Mesenchymal stem cell (in vitro differentiated cells and primary cell): Measurements from ENCODE around the gene ADAMTS18.
A peak's percentile ranks its signal among the peaks of the same experiment; 100 is the strongest.

Experiments used
- DNase-seq: peaks from one replicate; pipeline ENCODE4 v3.0.0-alpha.2; 2013
- H2AFZ ChIP-seq: one replicate; pipeline ENCODE4 v1.6.1; 2013; ENCODE audit warnings: low read depth, mild to moderate bottlenecking, control low read depth, inconsistent platforms, low read length, moderate library complexity
- H2AK5ac ChIP-seq: 2 replicates; pipeline ENCODE4 v1.6.1; 2013; ENCODE audit warnings: low read length, moderate library complexity, mild to moderate bottlenecking, inconsistent platforms; ENCODE audit not compliant: severe bottlenecking
- H2BK120ac ChIP-seq: one replicate; pipeline ENCODE4 v1.6.1; 2013; ENCODE audit warnings: low read depth, mild to moderate bottlenecking, inconsistent platforms, low read length, moderate library complexity
- H2BK12ac ChIP-seq, 2 experiments: one replicate each; pipeline ENCODE4 v1.6.1; 2013; ENCODE audit warnings: inconsistent platforms in 2 of 2, low read length in 2 of 2, mild to moderate bottlenecking in 2 of 2, moderate library complexity in 2 of 2, control low read depth in 1 of 2
- H2BK15ac ChIP-seq: one replicate; pipeline ENCODE4 v1.6.1; 2013; ENCODE audit warnings: mild to moderate bottlenecking, low read depth, inconsistent platforms; ENCODE audit not compliant: poor library complexity, severe bottlenecking
- H2BK5ac ChIP-seq: 2 replicates; pipeline ENCODE4 v1.6.1; 2013; ENCODE audit warnings: low read depth, mild to moderate bottlenecking, low read length, control low read depth, inconsistent platforms; ENCODE audit not compliant: poor library complexity, severe bottlenecking
- H3K14ac ChIP-seq, 2 experiments: one replicate each; pipeline ENCODE4 v1.6.1; 2013; ENCODE audit warnings: inconsistent platforms in 2 of 2, low read length in 2 of 2, control low read depth in 1 of 2, mild to moderate bottlenecking in 1 of 2, moderate library complexity in 1 of 2
- H3K18ac ChIP-seq, 2 experiments: one replicate each; pipeline ENCODE4 v1.6.1; 2013; ENCODE audit warnings: inconsistent platforms in 2 of 2, low read length in 2 of 2, control low read depth in 1 of 2, low read depth in 1 of 2, mild to moderate bottlenecking in 1 of 2
- H3K23ac ChIP-seq, 2 experiments: one replicate each; pipeline ENCODE4 v1.6.1; 2013; ENCODE audit warnings: inconsistent platforms in 2 of 2, low read length in 2 of 2, mild to moderate bottlenecking in 2 of 2, moderate library complexity in 2 of 2, control low read depth in 1 of 2
- H3K27ac ChIP-seq: 2 replicates; pipeline ENCODE4 v1.5.1; 2013; ENCODE audit warnings: mild to moderate bottlenecking, moderate library complexity, low read length, control low read depth, inconsistent platforms; ENCODE audit not compliant: poor library complexity, severe bottlenecking
- H3K27me3 ChIP-seq, 2 experiments: 2 replicates each; pipeline versions ENCODE4 v1.6.1 to v1.7.0; 2013; ENCODE audit warnings: low read length in 2 of 2, mild to moderate bottlenecking in 2 of 2, moderate library complexity in 2 of 2, control low read depth in 1 of 2, inconsistent platforms in 1 of 2; ENCODE audit not compliant: control insufficient read depth in 1 of 2, insufficient read depth in 1 of 2
- H3K36me3 ChIP-seq, 2 experiments: 2 replicates each; pipeline versions ENCODE4 v1.6.1 to v1.7.0; 2013; ENCODE audit warnings: low read length in 2 of 2, control low read depth in 1 of 2, inconsistent platforms in 1 of 2, low read depth in 1 of 2, mild to moderate bottlenecking in 1 of 2; ENCODE audit not compliant: insufficient read depth in 2 of 2, control insufficient read depth in 1 of 2
- H3K4ac ChIP-seq, 2 experiments: one replicate each; pipeline ENCODE4 v1.6.1; 2013; ENCODE audit warnings: inconsistent platforms in 2 of 2, low read length in 2 of 2, mild to moderate bottlenecking in 2 of 2, moderate library complexity in 2 of 2, control low read depth in 1 of 2, low read depth in 1 of 2
- H3K4me1 ChIP-seq: 2 replicates; pipeline ENCODE4 v1.6.1; 2013; ENCODE audit warnings: low read depth, low read length, control low read depth; ENCODE audit not compliant: control insufficient read depth, insufficient read depth
- H3K4me2 ChIP-seq: 2 replicates; pipeline ENCODE4 v1.6.1; 2013; ENCODE audit warnings: low read length, mild to moderate bottlenecking, inconsistent platforms; ENCODE audit not compliant: poor library complexity, severe bottlenecking
- H3K4me3 ChIP-seq, 2 experiments: 2 replicates each; pipeline versions ENCODE4 v1.5.1 to v1.7.0; 2013; ENCODE audit warnings: low read length in 2 of 2, mild to moderate bottlenecking in 2 of 2, control low read depth in 1 of 2, low read depth in 1 of 2; ENCODE audit not compliant: insufficient read depth in 1 of 2
- H3K79me1 ChIP-seq: replicated peaks from 2 replicates; pipeline ENCODE4 v1.6.1; 2013; ENCODE audit warnings: mild to moderate bottlenecking, control low read depth, low read length, inconsistent platforms; ENCODE audit not compliant: poor library complexity, severe bottlenecking
- H3K9ac ChIP-seq: 2 replicates; pipeline ENCODE4 v1.7.0; 2013; ENCODE audit warnings: mild to moderate bottlenecking, low read length, moderate library complexity
- H3K9me3 ChIP-seq: 2 replicates; pipeline ENCODE4 v1.7.0; 2013; ENCODE audit warnings: mild to moderate bottlenecking, low read length; ENCODE audit not compliant: control insufficient read depth
- H4K8ac ChIP-seq: one replicate; pipeline ENCODE4 v1.6.1; 2013; ENCODE audit warnings: inconsistent platforms, mild to moderate bottlenecking, low read length, moderate library complexity
- H4K91ac ChIP-seq: one replicate; pipeline ENCODE4 v1.6.1; 2013; ENCODE audit warnings: mild to moderate bottlenecking, low read length, inconsistent platforms
- WGBS: methylation state at CpG from one replicate; pipeline ENCODE4 v1.1.7; 2013; ENCODE audit warnings: mixed read lengths; 5-methylcytosine and 5-hydroxymethylcytosine counted together

ADAMTS18 gene

GRCh38 chr16:77364770-77365169 is 70.1 kb downstream of the ADAMTS18 start:
- 74% methylated on average over 6 of the region's 6 CpGs for WGBS
- Histone ChIP-seq H3K4me3 (no peak overlapping the region), H4K91ac (no peak overlapping the region), H2BK120ac (no peak overlapping the region), H3K36me3 (no peaks in the 10 kb centered on the region), H3K4me1 (no peaks in the 10 kb centered on the region), H4K8ac (no peak overlapping the region), H3K23ac (no peak overlapping the region), H3K18ac (no peak overlapping the region), H3K27ac (no peak overlapping the region), H3K9ac (no peak overlapping the region), H3K9me3 (no peaks in the 10 kb centered on the region), H3K79me1 (no peaks in the 10 kb centered on the region), H2AFZ (no peak overlapping the region), H3K4me2 (no peak overlapping the region), H3K27me3 (no peaks in the 10 kb centered on the region), H3K4ac (no peak overlapping the region), H2BK15ac (no peak overlapping the region), H2AK5ac (no peak overlapping the region), H2BK5ac (no peak overlapping the region), H3K14ac (no peak overlapping the region), H2BK12ac (no peak overlapping the region)
- DNase-seq = no peak

GRCh38 chr16:77359065-77359502 is 75.8 kb downstream of the ADAMTS18 start:
- peak overlapping the region; percentile 33 for H3K27ac ChIP-seq
- no peak overlapping the region for H2BK120ac ChIP-seq
- H3K14ac ChIP-seq = no peak overlapping the region
- peak; percentile 57 for DNase-seq
- H3K23ac ChIP-seq = no peak overlapping the region
- no peak overlapping the region for H2BK15ac ChIP-seq
- peaks cover 3% of the 10 kb centered on the region for H3K4me1 ChIP-seq
- H3K18ac ChIP-seq = peak overlapping the region in 1 of 2 experiments; percentile 62
- peak overlapping the region; percentile 37 for H3K4me2 ChIP-seq
- H3K4me3 ChIP-seq = no peak overlapping the region
- H3K4ac ChIP-seq = no peak overlapping the region
- no peak overlapping the region for H2BK5ac ChIP-seq
- H3K27me3 ChIP-seq = no peaks in the 10 kb centered on the region
- peak overlapping the region; percentile 23 for H2AFZ ChIP-seq
- H4K91ac ChIP-seq = no peak overlapping the region
- 4% methylated on average over 3 of the region's 4 CpGs for WGBS
- H3K9ac ChIP-seq = no peak overlapping the region
- H3K9me3 ChIP-seq = no peaks in the 10 kb centered on the region
- H3K79me1 ChIP-seq = no peaks in the 10 kb centered on the region
- no peak overlapping the region for H2AK5ac ChIP-seq
- no peak overlapping the region for H4K8ac ChIP-seq
- H3K36me3 ChIP-seq = no peaks in the 10 kb centered on the region
- H2BK12ac ChIP-seq = no peak overlapping the region

GRCh38 chr16:77353587-77354263 is 81.1 kb downstream of the ADAMTS18 start:
- H2AK5ac ChIP-seq = no peak overlapping the region
- no peak overlapping the region for H3K27ac ChIP-seq
- peak; percentile 29 for DNase-seq
- no peak overlapping the region for H2BK15ac ChIP-seq
- no peak overlapping the region for H2BK12ac ChIP-seq
- no peak overlapping the region for H3K4me3 ChIP-seq
- H3K9ac ChIP-seq = no peak overlapping the region
- H3K18ac ChIP-seq = no peak overlapping the region
- H4K91ac ChIP-seq = no peak overlapping the region
- H2BK5ac ChIP-seq = no peak overlapping the region
- no peaks in the 10 kb centered on the region for H3K9me3 ChIP-seq
- no peak overlapping the region for H3K23ac ChIP-seq
- H3K4ac ChIP-seq = no peak overlapping the region
- H3K79me1 ChIP-seq = no peaks in the 10 kb centered on the region
- no peak overlapping the region for H4K8ac ChIP-seq
- 0% methylated on average over 1 of the region's 4 CpGs for WGBS
- H3K27me3 ChIP-seq = no peaks in the 10 kb centered on the region
- H3K14ac ChIP-seq = no peak overlapping the region
- no peaks in the 10 kb centered on the region for H3K36me3 ChIP-seq
- H2AFZ ChIP-seq = no peak overlapping the region
- peaks cover 2% of the 10 kb centered on the region for H3K4me1 ChIP-seq
- H3K4me2 ChIP-seq = no peak overlapping the region
- no peak overlapping the region for H2BK120ac ChIP-seq

- Histone ChIP-seq H3K4me2 (no peak overlapping the region), H2AFZ (no peak overlapping the region), H2BK120ac (no peak overlapping the region), H3K36me3 (no peaks in the 10 kb centered on the region), H3K27ac (no peak overlapping the region), H3K4me3 (no peak overlapping the region), H3K18ac (no peak overlapping the region), H2BK12ac (no peak overlapping the region), H2BK5ac (no peak overlapping the region), H3K79me1 (no peaks in the 10 kb centered on the region), H2BK15ac (no peak overlapping the region), H3K4me1 (no peaks in the 10 kb centered on the region), H3K27me3 (no peaks in the 10 kb centered on the region), H3K4ac (peak overlapping the region in 1 of 2 experiments; percentile 15), H3K23ac (no peak overlapping the region), H3K9ac (no peak overlapping the region), H3K9me3 (no peaks in the 10 kb centered on the region), H3K14ac (no peak overlapping the region), H2AK5ac (no peak overlapping the region), H4K8ac (no peak overlapping the region), H4K91ac (no peak overlapping the region)
- DNase-seq = peak; percentile 27
- 74% methylated on average over 6 of the region's 6 CpGs for WGBS
These were observed 90.5 kb downstream of the ADAMTS18 start for GRCh38 chr16:77344341-77344740.
